GM18507 (cell line): ENCODE data around the gene CNTNAP2.
"Not testable (repeated sequence)": the region's sequence is repeated elsewhere in the genome, so short reads cannot be mapped to it uniquely, and the experiment has no call there.

Experiments
- DNase-seq: peaks from one replicate; pipeline ENCODE4 v3.0.0; 2011; ENCODE audit warnings: low read depth; ENCODE audit not compliant: insufficient read length; ENCODE audit errors: extremely low spot score
- FAIRE-seq: peaks from 2 replicates; lab custom pipeline; 2011; peaks lifted over from hg19 to GRCh38; lab: Jason Lieb, UNC

The CNTNAP2 gene

DNA sequence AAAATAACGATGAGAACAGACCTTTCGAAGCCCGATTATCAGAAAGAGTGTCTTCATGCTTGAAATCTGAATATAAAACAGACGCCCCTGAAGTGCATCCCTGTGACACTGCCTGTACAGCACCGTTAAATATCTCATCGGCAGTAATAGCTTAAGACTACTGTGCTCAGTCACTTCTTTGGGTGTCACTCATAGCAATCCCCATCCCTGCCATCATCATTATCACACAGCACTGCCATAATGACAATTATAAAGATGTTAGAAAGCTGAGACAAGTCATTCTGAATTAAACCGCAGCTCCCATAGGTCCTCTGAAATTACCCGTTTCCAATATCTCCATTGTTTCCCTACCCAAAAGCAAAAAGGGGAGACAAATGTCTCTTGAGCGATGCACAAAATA lies 1906.2 kb downstream of the CNTNAP2 start:
- no peak for DNase-seq
- no peak for FAIRE-seq

DNA sequence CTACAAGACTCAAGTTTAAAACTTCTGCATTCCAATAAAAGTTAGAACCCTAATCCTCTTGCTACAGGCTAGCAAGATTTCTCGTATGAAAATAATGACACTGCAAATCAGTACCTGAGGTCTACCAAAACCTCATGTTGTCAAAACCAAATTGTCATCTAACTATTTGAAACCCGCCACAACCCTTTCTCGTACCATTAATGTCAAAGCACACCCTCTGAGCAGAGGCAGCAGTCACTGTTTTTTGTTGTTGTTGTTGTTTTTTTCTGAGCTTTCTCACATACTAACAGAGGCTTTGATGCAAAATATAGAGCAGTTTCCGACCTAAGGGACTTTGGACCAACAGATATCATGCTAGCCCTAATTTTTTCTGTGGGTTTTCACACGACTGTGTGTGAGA lies 1910.1 kb downstream of the CNTNAP2 start:
- no peak for FAIRE-seq
- no peak for DNase-seq

DNA sequence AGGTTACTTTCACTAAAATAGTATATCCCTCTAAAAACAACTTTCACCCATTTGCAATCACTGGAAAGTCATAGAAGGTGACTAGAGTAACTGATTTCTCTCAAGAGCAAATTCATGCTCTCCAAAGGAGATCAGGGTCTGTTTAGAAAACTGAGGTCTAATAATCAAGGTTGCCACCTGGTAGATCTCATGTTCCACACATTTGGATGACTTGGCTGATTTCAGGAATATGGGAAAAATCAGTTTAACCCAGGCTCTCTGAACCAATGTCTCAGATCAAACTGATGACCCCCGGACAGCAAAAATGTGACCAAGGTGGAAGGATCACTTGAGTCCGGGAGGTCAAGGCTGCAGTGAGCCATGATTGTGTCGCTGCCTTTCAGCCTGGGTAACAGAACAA lies 1911.6 kb downstream of the CNTNAP2 start:
- DNase-seq = no peak

DNA sequence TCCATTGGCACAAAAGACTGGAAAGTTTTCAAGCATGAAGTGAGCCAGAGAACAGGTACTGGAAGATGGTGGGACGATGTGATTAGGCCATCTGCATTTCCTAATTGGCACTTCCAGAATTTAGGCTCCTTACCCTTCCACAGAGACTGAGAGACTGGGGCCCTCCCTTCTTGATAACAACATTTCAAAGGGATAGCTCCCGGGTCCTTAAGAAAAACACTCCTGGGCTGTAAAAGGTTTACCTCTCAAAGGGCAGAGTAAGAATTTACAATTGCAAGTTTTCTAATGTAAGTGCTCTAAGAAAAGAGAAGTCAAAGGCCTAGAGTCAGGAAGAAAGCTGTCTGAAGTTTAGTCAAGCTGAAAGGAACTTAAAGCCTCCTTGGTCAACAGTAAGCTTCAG lies 1914.4 kb downstream of the CNTNAP2 start:
- DNase-seq (no peak), FAIRE-seq (no peak)

More for the DNA sequence above, 1911.6 kb downstream of the CNTNAP2 start:
- FAIRE-seq = no peak

DNA sequence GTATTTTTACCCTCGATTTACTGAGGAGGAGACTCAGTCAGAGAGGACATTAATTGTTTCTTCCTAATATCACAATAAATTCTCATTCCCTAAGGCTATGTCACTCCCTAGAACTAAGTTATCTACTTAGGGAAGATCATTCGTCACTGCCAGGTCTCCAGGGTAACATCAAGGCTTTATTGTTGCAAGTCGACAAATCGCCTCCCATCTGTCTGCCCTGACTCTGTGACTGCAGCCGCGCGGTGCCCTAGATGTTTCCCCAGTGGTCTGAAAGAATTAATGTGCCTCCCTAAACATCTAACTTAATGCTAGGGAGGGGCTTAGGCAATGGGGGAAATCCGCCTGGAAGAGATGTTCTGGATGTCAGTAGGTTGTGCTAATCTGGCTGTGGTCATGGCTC lies 1915.2 kb downstream of the CNTNAP2 start:
- no peak for FAIRE-seq

DNA sequence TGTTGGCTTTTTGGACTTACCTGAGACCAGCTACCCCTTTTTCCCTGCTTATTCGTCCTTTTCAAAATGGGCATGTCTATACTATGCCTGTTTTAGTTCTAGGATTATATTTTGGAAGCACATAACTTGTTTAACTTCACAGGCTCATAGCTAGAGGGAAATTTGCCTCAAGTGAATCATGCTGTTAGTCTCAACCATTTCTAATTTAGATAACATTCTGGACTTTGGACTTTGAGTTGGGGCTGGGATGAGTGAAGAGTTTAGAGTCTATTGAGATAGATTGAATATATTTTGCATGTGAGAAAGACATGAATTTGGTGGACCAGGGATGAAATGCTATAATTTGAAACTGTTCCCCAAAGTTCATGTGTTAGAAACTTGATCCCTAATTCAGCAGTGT lies 1919.3 kb downstream of the CNTNAP2 start:
- no peak for FAIRE-seq
- no peak for DNase-seq

More for the DNA sequence above, 1915.2 kb downstream of the CNTNAP2 start:
- no peak for DNase-seq

DNA sequence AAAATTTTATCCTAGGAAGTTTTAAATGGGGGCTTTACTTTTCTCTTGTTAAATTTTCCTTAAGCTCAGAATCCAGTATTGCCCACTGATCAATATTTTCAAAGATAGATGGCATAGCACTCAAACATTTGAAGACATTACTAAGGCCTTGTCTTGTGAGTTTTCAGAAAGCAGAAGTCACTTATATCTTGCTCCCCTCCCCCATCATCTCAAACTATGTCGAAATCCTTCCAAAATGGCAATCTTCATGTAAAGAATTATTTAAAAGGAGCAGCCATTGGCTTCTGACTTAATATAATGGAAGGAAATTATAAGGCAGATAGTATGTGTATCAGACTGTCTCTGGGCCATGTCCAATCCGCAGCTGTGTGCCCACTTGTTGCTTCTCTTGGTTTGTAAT lies 1920.4 kb downstream of the CNTNAP2 start:
- FAIRE-seq (no peak), DNase-seq (no peak)

DNA sequence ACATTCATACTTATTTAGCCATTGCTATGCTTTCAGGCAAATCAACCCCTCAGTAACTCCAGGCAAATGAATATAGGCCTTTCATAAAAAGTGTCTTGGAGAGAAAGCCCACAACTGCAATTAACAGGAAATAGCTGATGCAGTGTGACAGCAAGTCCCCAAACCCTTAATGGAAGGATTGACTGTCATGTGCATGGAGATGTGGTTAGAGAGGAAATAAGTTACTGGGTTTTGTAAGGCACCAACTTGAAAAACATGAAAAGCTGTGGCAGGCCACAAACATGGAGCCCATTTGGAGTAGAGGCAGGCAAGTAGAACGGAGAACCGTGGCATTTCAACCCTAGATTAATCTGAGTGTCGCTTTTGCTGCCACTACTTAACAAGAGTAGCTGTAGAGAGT lies 1924.6 kb downstream of the CNTNAP2 start:
- DNase-seq (no peak), FAIRE-seq (no peak)

DNA sequence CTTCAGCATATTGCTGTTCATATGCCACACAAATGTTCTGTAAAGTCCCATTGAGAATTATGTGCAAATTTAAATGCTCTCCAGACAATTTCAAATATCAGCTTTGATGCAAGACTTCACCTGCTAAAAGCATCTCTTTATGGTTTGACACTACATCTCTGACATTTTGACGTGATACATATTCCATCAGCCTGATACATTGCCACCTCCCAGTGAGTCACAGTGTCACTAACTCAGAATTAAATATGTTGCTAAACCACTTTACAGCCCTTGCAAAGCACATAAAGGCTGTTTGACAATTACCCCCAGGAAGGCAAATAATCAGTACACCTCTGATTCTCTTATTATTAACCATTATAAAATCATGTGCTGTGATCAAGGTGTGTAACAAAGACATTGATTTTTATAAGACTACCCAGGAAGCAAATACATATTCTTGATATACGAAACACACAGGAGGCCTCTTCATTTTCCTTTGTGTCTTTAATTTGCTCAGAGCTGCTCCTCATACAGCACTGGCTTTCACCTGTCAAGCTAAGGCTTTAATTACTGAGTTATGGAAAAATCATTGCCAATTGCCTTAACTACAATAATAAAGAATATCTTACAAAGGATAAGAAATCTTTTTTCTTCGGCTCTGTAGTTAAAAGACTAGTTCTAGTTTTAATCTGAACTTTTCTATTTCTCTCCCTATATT lies 1926.5 kb downstream of the CNTNAP2 start:
- no peak for FAIRE-seq
- no peak for DNase-seq

DNA sequence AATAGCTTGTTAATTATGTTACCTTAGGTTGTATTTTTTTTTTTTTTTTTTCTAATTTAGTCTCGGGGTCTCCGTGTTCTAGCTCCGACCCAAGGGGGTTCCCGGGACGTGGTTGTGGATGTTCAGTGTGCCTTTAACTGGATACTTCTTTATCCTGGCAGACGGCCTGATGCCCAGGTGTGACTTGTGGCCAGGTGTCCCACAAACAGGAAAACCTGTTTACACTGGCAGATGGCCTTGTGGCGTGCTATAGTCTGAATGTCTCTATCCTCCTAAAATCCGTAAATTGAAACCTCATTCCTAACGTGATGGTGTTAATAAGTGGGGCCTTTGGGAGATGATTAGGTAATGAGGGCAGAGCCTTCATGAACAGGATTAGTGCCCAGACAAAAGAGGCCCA lies 1927.6 kb downstream of the CNTNAP2 start:
- FAIRE-seq = no peak
- DNase-seq = no peak

DNA sequence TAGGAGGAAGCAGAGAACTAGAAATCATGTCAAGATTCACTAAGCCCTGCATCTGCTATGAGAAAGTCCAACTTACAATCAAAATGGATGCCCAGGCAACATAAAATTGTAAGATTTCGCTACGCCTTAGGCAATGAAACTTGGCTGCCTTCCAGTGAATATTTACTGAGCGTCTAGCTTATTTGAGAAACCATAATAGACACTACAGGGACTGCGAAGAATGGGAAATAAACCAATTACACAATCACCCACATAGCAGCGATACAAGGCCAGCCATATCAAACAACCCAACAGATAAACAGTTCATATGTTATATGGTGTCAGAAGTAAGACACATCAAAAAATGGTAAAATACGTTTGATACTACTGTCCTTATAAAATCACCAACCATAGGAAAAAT lies 1928.9 kb downstream of the CNTNAP2 start:
- FAIRE-seq (no peak), DNase-seq (no peak)

DNA sequence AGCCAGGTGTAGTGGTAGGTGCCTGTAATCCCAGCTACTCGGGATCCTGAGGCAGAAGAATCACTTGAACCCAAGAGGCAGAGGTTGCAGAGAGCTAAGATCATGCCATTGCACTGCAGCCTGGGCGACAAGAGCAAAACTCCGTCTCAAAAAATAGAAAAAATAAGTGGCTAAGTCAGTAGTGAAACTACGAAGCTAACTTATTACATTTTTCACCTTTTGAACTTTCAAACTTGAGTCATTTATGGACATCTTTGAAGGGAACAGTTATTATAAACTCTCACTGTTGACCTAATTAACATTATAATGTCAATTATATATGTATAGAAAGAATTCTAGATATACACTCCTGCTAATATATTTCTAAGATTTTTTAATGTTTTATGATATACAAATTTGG lies 1932.5 kb downstream of the CNTNAP2 start:
- no peak for FAIRE-seq
- DNase-seq = no peak

DNA sequence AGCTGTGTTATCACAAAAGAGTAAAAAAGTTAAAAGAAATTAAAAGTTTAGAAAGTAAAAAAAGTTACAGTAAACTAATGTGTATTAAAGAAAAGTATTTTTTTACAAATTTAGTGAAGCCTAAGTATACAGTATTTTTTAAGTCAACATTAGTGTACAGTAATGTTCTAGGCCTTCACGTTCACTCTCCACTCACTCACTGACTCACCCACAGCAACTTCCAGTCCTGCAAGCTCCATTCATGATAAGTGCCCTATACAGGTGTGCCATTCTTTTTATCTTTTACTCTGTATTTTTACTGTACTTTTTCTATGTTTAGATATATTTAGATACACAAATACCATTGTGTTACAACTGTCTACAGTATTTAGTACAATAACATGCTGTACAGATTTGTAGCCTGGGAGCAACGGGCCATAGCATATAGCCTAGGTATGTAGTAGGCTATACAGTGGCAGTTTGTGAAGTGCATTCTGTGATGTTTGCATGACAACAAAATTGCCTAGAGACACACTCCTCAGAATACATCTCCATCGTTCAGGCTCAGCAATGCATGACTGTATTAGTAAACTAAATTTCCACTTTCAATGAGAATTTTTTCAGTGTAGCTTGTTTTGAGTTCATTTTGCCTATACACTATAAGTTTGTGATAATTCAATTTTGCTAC lies 1934.0 kb downstream of the CNTNAP2 start:
- DNase-seq (no peak), FAIRE-seq (no peak)

DNA sequence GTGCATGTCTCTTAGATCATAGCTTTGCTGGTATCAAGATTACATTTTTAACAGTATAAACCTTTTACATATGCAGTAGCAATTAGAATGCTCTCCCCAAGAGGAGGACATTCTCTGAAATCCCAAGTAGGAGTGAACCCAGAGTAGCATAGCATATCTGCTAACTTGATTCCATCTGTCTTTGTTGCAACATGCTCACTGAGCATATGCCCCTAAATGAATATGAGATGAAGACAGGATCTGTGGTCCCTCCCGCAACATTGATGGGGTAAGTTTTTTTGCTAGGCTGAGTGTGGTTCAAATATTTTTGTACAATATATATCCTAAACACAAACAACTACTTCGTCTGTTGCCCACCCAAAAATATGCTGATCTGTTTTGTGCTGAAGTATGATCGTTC lies 1939.8 kb downstream of the CNTNAP2 start:
- FAIRE-seq (no peak), DNase-seq (no peak)

DNA sequence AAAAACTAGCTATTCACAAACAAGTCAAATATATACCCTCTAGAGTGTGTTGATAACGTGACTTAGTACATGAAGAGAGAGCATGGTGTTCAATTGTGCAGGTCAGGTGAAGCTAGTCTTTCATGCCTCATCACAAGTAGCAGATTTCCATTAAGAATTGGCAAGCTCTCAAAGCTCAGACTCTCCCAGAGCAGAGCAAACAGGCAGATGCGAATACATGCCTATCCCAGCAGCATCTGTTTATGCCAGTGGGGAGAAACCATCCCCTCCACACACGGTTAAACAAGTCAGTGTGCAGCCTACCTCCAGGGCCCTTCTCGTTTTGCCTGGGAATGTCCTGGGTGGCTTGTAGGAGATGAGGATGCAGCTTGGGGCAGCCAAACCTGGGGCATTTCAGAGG lies 1941.5 kb downstream of the CNTNAP2 start:
- DNase-seq = no peak

DNA sequence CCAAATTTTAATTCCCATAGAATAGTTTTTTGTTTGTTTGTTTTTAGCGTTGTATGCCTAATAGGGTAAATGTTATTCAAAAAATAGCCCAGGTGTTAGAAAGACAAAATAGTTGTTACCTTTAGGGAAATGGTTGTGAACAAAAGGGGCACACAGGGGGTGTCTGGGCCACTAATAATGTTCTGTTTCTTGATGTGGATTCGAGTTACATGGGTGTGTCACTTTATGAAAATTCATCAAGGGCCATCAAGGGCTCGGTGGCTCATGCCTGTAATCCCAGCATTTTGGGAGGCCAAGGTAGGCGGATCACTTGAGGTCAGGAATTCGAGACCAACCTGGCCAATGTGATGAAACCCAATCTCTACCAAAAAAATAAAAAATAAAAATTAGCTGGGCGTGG lies 1942.2 kb downstream of the CNTNAP2 start:
- no peak for FAIRE-seq
- DNase-seq = no peak

More for the DNA sequence above, 1941.5 kb downstream of the CNTNAP2 start:
- FAIRE-seq = no peak

DNA sequence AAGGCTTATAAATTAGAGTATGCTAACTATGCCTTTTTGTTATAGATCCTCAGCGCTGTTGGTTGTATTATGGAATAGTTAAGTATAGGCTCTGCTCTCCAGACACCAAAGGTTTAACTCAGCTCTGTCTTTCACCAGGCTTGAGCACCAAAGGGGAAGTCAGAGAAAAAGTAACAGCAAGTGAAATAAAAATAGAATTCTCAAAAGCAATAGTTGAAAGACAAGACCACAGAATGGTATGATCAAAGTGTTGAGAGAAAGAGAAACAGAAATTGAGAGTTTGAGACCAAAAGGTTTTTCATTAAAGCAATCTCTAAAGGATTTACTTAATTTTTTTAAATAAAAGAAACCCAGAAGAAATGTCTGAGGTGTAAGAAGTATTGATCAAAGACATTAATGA lies 1944.1 kb downstream of the CNTNAP2 start:
- FAIRE-seq (no peak), DNase-seq (no peak)

DNA sequence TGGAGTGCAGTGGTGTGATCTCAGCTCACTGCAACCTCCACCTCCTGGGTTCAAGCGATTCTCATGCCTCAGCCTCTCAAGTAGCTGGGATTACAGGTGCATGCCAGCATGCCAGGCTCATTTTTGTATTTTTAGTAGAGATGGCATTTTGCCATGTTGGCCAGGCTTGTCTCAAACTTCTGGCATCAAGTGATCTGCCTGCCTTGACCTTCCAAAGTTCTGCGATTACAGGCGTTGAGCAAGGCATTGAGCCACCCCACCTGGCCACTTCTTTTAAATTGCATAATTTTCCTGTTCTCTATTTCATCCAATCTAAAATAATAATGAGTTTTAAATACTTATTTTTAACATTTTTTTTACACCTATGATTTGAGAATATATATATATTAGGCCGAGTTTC lies 1961.5 kb downstream of the CNTNAP2 start:
- not testable (repeated sequence) for DNase-seq, FAIRE-seq

DNA sequence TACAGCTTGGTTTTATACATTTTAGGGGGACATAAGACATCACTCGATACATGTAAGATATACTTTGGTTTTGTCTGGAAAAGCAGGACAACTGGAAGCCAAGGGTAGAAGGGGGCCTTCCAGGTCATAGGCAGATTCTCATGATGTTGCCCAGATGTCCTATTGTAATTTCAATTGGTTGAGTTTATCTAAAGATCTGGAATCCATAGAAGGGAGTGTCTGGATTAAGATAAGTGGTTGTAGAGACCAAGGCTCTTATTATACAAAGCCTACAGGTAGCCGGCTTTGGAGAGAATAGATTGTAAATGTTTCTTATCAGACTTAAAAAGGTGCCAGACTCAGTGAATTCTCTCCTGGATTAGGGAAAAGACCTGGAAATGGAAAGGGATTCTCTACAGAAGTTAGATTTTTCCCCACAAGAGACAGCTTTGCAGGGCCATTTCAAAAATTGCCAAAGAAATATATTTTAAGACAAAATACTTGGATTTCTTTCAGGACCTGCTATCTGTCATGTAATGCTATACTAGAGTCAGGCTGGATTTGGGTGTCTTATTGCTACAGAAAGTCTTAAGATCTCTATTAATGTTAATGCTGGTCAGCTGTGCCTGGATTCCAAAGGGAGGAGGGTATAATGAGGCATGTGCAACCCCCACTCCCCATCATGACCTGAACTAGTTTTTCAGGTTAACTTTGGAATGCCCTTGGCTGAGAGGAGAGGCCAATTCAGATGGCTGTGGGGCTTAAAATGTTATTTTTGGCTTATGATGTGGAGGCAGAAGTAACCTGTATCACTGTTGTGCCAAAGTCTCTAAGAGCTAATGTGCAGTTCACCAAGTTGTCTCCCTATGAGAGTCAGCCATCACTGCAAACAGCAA lies 1962.8 kb downstream of the CNTNAP2 start:
- FAIRE-seq = no peak
- no peak for DNase-seq

DNA sequence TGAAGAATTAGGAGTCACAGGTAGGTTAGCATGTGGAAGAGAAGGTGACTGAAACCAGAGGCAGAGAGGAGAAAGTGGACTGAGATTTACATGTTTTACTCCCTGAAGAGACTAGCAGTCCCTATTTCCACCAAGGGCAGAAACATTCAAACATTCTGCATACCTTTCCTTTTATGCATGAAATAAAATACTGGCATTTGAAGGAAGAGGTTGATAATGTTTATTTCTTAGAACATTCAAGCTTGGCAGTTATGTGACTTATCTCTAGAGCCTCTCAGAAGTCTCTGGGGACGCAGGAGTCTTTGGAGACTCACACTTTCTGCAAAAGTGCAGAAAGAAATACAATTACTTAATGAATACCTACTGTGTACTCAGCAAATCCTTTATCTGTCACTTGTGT lies 1966.8 kb downstream of the CNTNAP2 start:
- no peak for FAIRE-seq
- no peak for DNase-seq
